GM23338 (cell line): ENCODE results near the gene TFDP1. TPM values are rescaled to one million over a fixed set of nuclear protein-coding genes. Genes with fewer than 3 reads are reported as not detected.

Experiments used
- ATAC-seq: fragments of 200-7000 bp; cut with Tn5 transposase; 3 replicates; pipeline ENCODE4 v1.9.1; 2020
- DNase-seq: peaks from one replicate; pipeline ENCODE4 v3.0.0-alpha.2; 2015; ENCODE audit warnings: low spot score
- H2AFZ ChIP-seq: fragments of 200-600 bp; sonication (generic); 2 replicates; pipeline ENCODE4 v1.8.0; 2016; ENCODE audit warnings: antibody characterized with exemption, mild to moderate bottlenecking, moderate library complexity
- H3F3A ChIP-seq: fragments of 200-600 bp; sonication (generic); replicated peaks from 2 replicates; pipeline ENCODE4 v1.8.0; 2017; ENCODE audit warnings: antibody characterized with exemption, mixed run types, low read depth
- H3K27ac ChIP-seq: fragments of 200-600 bp; sonication (generic); 2 replicates; pipeline ENCODE4 v1.6.1; 2016; ENCODE audit warnings: low read depth
- H3K27me3 ChIP-seq: fragments of 200-600 bp; sonication (generic); 2 replicates; pipeline ENCODE4 v1.8.0; 2016; ENCODE audit warnings: mild to moderate bottlenecking, mixed run types, moderate library complexity; ENCODE audit not compliant: insufficient read depth
- H3K36me3 ChIP-seq: fragments of 200-600 bp; sonication (generic); 2 replicates; pipeline ENCODE4 v1.8.0; 2016; ENCODE audit warnings: mild to moderate bottlenecking; ENCODE audit not compliant: insufficient read depth
- H3K4me1 ChIP-seq: fragments of 200-600 bp; sonication (generic); 2 replicates; pipeline ENCODE4 v1.8.0; 2016; ENCODE audit warnings: mild to moderate bottlenecking, moderate library complexity; ENCODE audit not compliant: insufficient read depth
- H3K4me2 ChIP-seq: fragments of 200-600 bp; sonication (generic); 2 replicates; pipeline ENCODE4 v1.7.1; 2017; ENCODE audit warnings: mixed run types
- H3K4me3 ChIP-seq: fragments of 200-600 bp; sonication (generic); 2 replicates; pipeline ENCODE4 v1.6.1; 2016; ENCODE audit warnings: mixed run types
- H3K79me2 ChIP-seq: fragments of 200-600 bp; sonication (generic); replicated peaks from 2 replicates; pipeline ENCODE4 v1.8.0; 2017; ENCODE audit warnings: mild to moderate bottlenecking; ENCODE audit not compliant: insufficient read depth
- H3K9me2 ChIP-seq: fragments of 200-600 bp; sonication (generic); 2 replicates; pipeline ENCODE4 v1.8.0; 2017; ENCODE audit not compliant: insufficient read depth
- H4K20me1 ChIP-seq: fragments of 200-600 bp; sonication (generic); replicated peaks from 2 replicates; pipeline ENCODE4 v1.8.0; 2017; ENCODE audit warnings: mild to moderate bottlenecking; ENCODE audit not compliant: insufficient read depth
- H3K27ac Mint-ChIP-seq: 2 replicates; pipeline ENCODE4 v1.8.0; 2020; ENCODE audit warnings: inconsistent platforms, mild to moderate bottlenecking, moderate library complexity, mixed read lengths
- H3K27me3 Mint-ChIP-seq: 3 replicates; pipeline ENCODE4 v1.8.0; 2022; ENCODE audit warnings: low read depth, mild to moderate bottlenecking, moderate library complexity, mixed read lengths, inconsistent platforms; ENCODE audit not compliant: insufficient read depth, poor library complexity
- H3K36me3 Mint-ChIP-seq: 3 replicates; pipeline ENCODE4 v1.8.0; 2021; ENCODE audit warnings: low read depth, mild to moderate bottlenecking, inconsistent platforms, moderate library complexity, mixed read lengths
- H3K4me1 Mint-ChIP-seq: 3 replicates; pipeline ENCODE4 v1.8.0; 2020; ENCODE audit warnings: mild to moderate bottlenecking, inconsistent platforms, mixed read lengths
- H3K4me3 Mint-ChIP-seq: 3 replicates; pipeline ENCODE4 v1.8.0; 2021; ENCODE audit warnings: moderate library complexity, mild to moderate bottlenecking, inconsistent platforms, mixed read lengths
- H3K9me3 Mint-ChIP-seq: 3 replicates; pipeline ENCODE4 v1.8.0; 2020; ENCODE audit warnings: moderate library complexity, mild to moderate bottlenecking, inconsistent platforms, mixed read lengths
- CREB1 ChIP-seq: fragments of 250-450 bp; sonication (Bioruptor Pico); IDR thresholded peaks from 2 replicates; pipeline ENCODE4 v1.5.0; 2020; ENCODE audit warnings: low read depth, mild to moderate bottlenecking, moderate library complexity
- EZH2 ChIP-seq: fragments of 200-600 bp; sonication (generic); IDR thresholded peaks from one replicate; pipeline ENCODE4 v1.8.0; 2017; ENCODE audit warnings: antibody characterized with exemption, mild to moderate bottlenecking, low read depth; ENCODE audit not compliant: unreplicated experiment
- EZH2phosphoT487 ChIP-seq: fragments of 200-600 bp; sonication (generic); IDR thresholded peaks from one replicate; pipeline ENCODE4 v1.8.1; 2018; ENCODE audit warnings: antibody characterized with exemption; ENCODE audit not compliant: unreplicated experiment
- JUNB ChIP-seq: IDR thresholded peaks from one replicate; pipeline ENCODE4 v1.6.1; 2016; ENCODE audit warnings: antibody characterized with exemption; ENCODE audit not compliant: unreplicated experiment
- NANOG ChIP-seq: IDR thresholded peaks from 2 replicates; pipeline ENCODE4 v1.6.1; 2016; ENCODE audit warnings: antibody characterized with exemption, borderline replicate concordance
- POLR2AphosphoS5 ChIP-seq: IDR thresholded peaks from 2 replicates; pipeline ENCODE4 v1.6.1; 2016; ENCODE audit warnings: antibody characterized with exemption, low read depth
- STAT1 ChIP-seq: IDR thresholded peaks from one replicate; pipeline ENCODE4 v1.6.1; 2016; ENCODE audit warnings: antibody characterized with exemption; ENCODE audit not compliant: unreplicated experiment
- ZNF114 ChIP-seq: fragments of 250-450 bp; sonication (Bioruptor Pico); IDR thresholded peaks from 2 replicates; pipeline ENCODE4 v1.5.0; 2020; ENCODE audit warnings: mild to moderate bottlenecking, moderate library complexity
- ZNF331 ChIP-seq: fragments of 250-450 bp; sonication (Bioruptor Pico); IDR thresholded peaks from 2 replicates; pipeline ENCODE4 v1.5.0; 2020; ENCODE audit warnings: low read depth, mild to moderate bottlenecking, moderate library complexity
- polyA plus RNA-seq: library from polyadenylated mRNA; unstranded; fragments of >200 nt; fragmentation: Nextera tagmentation; extraction: Ambion mirVana; gene quantifications from 2 replicates; pipeline ENCODE4 v1.2.1, GENCODE V29; 2016
- total RNA-seq: library from RNA; depleted of rRNA; stranded (reverse); fragments of >200 nt; shearing (Covaris generic); gene quantifications from 2 replicates; pipeline ENCODE4 v1.2.3, GENCODE V29; 2014
- TF ChIP-seq, protein P1 (sequence below): fragments of 250-450 bp; sonication (Bioruptor Pico); IDR thresholded peaks from 2 replicates; pipeline ENCODE4 v1.5.0; 2020; ENCODE audit warnings: mild to moderate bottlenecking, moderate library complexity
- TF ChIP-seq, protein P2 (sequence below), 2 experiments: fragments of 200-600 bp in 1 of 2; sonication (generic) in 1 of 2; conservative IDR thresholded peaks; 2 replicates each; pipeline versions ENCODE4 v1.5.1 to v1.6.1; 2016 to 2017; ENCODE audit warnings: antibody characterized with exemption in 2 of 2, low read depth in 2 of 2, mild to moderate bottlenecking in 2 of 2, moderate library complexity in 1 of 2
- TF ChIP-seq, protein P3 (sequence below): IDR thresholded peaks from one replicate; pipeline ENCODE4 v1.6.1; 2018; ENCODE audit warnings: antibody characterized with exemption; ENCODE audit not compliant: unreplicated experiment
- TF ChIP-seq, protein P4 (sequence below): IDR thresholded peaks from 2 replicates; pipeline ENCODE4 v1.6.1; 2016; ENCODE audit warnings: antibody characterized with exemption

Gene TFDP1
- total and polyA plus RNA-seq, 2 experiments from 2014 or later = 42.9 to 80.0 TPM

DNA sequence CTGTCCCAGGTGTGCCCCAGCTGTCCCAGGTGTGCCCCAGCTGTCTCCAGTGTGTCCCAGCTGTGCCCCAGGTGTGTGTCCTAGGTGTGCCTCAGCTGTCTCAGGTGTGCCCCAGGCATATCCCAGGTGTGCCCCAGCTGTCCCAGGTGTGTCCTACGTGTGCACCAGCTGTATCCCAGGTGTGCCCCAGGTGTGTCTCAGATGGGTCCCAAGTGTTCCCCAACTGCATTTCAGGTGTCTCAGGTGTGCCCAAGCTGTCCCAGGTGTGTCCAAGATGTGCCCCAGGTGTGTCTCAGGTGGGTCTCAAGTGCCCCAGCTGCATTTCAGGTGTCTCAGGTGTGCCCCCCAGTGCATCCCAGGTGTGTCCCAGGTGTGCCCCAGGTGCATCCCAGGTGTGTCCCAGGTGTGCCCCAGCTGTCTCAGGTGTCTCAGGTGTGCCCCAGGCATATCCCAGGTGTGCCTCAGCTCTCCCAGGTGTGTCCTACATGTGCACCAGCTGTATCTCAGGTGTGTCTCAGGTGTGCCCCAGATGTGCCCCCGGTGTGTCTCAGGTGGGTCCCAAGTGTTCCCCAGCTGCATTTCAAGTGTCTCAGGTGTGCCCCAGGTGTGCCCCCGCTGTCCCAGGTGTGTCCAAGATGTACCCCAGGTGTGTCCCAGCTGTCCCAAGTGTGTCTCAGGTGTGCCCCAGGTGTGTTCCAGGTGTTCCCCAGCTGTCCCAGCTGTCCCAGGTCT is 81.2 kb downstream of the TFDP1 start:
- Histone ChIP-seq H2AFZ (no peak overlapping the region), H3K4me3 (no peak overlapping the region), H3K79me2 (no peaks in the 10 kb centered on the region), H3K9me2 (no peaks in the 10 kb centered on the region), H3K4me2 (no peak overlapping the region), H3K4me1 (no peaks in the 10 kb centered on the region), H3F3A (no peaks in the 10 kb centered on the region), H3K27me3 (no peaks in the 10 kb centered on the region), H3K27ac (no peak overlapping the region), H4K20me1 (no peaks in the 10 kb centered on the region), H3K36me3 (no peaks in the 10 kb centered on the region)
- Mint-ChIP-seq H3K27ac (no peak overlapping the region), H3K4me3 (no peak overlapping the region), H3K4me1 (peaks cover 5% of the 10 kb centered on the region; the same call in 2 of the 3 replicates), H3K27me3 (peaks cover 4% of the 10 kb centered on the region), H3K9me3 (no peaks in the 10 kb centered on the region; the same call in 2 of the 3 replicates), H3K36me3 (no peaks in the 10 kb centered on the region)
- TF ChIP-seq STAT1 (no peak), CREB1 (no peak), EZH2 (no peak), EZH2phosphoT487 (no peak), ZNF331 (CRISPR knock-in tag) (no peak), JUNB (no peak), ZNF114 (no peak), POLR2AphosphoS5 (no peak), NANOG (no peak)
- TF ChIP-seq, protein P1, sequence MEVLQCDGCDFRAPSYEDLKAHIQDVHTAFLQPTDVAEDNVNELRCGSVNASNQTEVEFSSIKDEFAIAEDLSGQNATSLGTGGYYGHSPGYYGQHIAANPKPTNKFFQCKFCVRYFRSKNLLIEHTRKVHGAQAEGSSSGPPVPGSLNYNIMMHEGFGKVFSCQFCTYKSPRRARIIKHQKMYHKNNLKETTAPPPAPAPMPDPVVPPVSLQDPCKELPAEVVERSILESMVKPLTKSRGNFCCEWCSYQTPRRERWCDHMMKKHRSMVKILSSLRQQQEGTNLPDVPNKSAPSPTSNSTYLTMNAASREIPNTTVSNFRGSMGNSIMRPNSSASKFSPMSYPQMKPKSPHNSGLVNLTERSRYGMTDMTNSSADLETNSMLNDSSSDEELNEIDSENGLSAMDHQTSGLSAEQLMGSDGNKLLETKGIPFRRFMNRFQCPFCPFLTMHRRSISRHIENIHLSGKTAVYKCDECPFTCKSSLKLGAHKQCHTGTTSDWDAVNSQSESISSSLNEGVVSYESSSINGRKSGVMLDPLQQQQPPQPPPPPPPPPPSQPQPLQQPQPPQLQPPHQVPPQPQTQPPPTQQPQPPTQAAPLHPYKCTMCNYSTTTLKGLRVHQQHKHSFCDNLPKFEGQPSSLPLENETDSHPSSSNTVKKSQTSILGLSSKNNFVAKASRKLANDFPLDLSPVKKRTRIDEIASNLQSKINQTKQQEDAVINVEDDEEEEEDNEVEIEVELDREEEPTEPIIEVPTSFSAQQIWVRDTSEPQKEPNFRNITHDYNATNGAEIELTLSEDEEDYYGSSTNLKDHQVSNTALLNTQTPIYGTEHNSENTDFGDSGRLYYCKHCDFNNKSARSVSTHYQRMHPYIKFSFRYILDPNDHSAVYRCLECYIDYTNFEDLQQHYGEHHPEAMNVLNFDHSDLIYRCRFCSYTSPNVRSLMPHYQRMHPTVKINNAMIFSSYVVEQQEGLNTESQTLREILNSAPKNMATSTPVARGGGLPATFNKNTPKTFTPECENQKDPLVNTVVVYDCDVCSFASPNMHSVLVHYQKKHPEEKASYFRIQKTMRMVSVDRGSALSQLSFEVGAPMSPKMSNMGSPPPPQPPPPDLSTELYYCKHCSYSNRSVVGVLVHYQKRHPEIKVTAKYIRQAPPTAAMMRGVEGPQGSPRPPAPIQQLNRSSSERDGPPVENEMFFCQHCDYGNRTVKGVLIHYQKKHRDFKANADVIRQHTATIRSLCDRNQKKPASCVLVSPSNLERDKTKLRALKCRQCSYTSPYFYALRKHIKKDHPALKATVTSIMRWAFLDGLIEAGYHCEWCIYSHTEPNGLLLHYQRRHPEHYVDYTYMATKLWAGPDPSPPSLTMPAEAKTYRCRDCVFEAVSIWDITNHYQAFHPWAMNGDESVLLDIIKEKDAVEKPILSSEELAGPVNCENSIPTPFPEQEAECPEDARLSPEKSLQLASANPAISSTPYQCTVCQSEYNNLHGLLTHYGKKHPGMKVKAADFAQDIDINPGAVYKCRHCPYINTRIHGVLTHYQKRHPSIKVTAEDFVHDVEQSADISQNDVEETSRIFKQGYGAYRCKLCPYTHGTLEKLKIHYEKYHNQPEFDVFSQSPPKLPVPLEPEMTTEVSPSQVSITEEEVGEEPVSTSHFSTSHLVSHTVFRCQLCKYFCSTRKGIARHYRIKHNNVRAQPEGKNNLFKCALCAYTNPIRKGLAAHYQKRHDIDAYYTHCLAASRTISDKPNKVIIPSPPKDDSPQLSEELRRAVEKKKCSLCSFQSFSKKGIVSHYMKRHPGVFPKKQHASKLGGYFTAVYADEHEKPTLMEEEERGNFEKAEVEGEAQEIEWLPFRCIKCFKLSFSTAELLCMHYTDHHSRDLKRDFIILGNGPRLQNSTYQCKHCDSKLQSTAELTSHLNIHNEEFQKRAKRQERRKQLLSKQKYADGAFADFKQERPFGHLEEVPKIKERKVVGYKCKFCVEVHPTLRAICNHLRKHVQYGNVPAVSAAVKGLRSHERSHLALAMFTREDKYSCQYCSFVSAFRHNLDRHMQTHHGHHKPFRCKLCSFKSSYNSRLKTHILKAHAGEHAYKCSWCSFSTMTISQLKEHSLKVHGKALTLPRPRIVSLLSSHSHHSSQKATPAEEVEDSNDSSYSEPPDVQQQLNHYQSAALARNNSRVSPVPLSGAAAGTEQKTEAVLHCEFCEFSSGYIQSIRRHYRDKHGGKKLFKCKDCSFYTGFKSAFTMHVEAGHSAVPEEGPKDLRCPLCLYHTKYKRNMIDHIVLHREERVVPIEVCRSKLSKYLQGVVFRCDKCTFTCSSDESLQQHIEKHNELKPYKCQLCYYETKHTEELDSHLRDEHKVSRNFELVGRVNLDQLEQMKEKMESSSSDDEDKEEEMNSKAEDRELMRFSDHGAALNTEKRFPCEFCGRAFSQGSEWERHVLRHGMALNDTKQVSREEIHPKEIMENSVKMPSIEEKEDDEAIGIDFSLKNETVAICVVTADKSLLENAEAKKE = no peak
- TF ChIP-seq, protein P2, sequence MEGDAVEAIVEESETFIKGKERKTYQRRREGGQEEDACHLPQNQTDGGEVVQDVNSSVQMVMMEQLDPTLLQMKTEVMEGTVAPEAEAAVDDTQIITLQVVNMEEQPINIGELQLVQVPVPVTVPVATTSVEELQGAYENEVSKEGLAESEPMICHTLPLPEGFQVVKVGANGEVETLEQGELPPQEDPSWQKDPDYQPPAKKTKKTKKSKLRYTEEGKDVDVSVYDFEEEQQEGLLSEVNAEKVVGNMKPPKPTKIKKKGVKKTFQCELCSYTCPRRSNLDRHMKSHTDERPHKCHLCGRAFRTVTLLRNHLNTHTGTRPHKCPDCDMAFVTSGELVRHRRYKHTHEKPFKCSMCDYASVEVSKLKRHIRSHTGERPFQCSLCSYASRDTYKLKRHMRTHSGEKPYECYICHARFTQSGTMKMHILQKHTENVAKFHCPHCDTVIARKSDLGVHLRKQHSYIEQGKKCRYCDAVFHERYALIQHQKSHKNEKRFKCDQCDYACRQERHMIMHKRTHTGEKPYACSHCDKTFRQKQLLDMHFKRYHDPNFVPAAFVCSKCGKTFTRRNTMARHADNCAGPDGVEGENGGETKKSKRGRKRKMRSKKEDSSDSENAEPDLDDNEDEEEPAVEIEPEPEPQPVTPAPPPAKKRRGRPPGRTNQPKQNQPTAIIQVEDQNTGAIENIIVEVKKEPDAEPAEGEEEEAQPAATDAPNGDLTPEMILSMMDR (conservative IDR thresholded peaks at IDR 0.05; ENCODE audit: low read depth in 2 of 2) = no peak
- TF ChIP-seq, protein P3, sequence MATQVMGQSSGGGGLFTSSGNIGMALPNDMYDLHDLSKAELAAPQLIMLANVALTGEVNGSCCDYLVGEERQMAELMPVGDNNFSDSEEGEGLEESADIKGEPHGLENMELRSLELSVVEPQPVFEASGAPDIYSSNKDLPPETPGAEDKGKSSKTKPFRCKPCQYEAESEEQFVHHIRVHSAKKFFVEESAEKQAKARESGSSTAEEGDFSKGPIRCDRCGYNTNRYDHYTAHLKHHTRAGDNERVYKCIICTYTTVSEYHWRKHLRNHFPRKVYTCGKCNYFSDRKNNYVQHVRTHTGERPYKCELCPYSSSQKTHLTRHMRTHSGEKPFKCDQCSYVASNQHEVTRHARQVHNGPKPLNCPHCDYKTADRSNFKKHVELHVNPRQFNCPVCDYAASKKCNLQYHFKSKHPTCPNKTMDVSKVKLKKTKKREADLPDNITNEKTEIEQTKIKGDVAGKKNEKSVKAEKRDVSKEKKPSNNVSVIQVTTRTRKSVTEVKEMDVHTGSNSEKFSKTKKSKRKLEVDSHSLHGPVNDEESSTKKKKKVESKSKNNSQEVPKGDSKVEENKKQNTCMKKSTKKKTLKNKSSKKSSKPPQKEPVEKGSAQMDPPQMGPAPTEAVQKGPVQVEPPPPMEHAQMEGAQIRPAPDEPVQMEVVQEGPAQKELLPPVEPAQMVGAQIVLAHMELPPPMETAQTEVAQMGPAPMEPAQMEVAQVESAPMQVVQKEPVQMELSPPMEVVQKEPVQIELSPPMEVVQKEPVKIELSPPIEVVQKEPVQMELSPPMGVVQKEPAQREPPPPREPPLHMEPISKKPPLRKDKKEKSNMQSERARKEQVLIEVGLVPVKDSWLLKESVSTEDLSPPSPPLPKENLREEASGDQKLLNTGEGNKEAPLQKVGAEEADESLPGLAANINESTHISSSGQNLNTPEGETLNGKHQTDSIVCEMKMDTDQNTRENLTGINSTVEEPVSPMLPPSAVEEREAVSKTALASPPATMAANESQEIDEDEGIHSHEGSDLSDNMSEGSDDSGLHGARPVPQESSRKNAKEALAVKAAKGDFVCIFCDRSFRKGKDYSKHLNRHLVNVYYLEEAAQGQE = no peak
- TF ChIP-seq, protein P4, sequence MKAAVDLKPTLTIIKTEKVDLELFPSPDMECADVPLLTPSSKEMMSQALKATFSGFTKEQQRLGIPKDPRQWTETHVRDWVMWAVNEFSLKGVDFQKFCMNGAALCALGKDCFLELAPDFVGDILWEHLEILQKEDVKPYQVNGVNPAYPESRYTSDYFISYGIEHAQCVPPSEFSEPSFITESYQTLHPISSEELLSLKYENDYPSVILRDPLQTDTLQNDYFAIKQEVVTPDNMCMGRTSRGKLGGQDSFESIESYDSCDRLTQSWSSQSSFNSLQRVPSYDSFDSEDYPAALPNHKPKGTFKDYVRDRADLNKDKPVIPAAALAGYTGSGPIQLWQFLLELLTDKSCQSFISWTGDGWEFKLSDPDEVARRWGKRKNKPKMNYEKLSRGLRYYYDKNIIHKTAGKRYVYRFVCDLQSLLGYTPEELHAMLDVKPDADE = no peak
- no peak for ATAC-seq
- DNase-seq = no peak
